HCT116 (cell line): ENCODE results near the gene HSD3B1. TPM values are rescaled to one million over a fixed set of nuclear protein-coding genes. Genes with fewer than 3 reads are reported as not detected.

Source experiments
- ATAC-seq: fragments of 200-7000 bp; cut with Tn5 transposase; 2 replicates; pipeline ENCODE4 v1.9.1; 2020; ENCODE audit warnings: mild to moderate bottlenecking, moderate library complexity
- BruUV-seq: library from RNA; stranded (reverse); fragments of 400-500 nt; replicated peaks from 2 replicates; lab custom pipeline; 2021; lab: Mats Ljungman, UMichigan
- CTCF ChIA-PET: fragments of 300-600 bp; sonication (Branson Sonifier 250); formaldehyde crosslinking; loops from one replicate; lab custom pipeline; 2021; ENCODE audit warnings: antibody characterized with exemption; lab: Charles Lee
- POLR2A ChIA-PET: fragments of 300-600, 350-600 bp; sonication (Branson Sonifier 250); formaldehyde crosslinking; loops from one replicate; lab custom pipeline; 2021; ENCODE audit warnings: antibody characterized with exemption; lab: Charles Lee
- RAD21 ChIA-PET, 2 experiments: fragments of 300-600 bp; sonication (Branson Sonifier 250); formaldehyde crosslinking; loops; one replicate each; lab custom pipeline; 2023; ENCODE audit warnings: low total read pairs in 2 of 2; ENCODE audit not compliant: uncharacterized antibody in 2 of 2, unreplicated experiment in 2 of 2, low non-redundant PET in 1 of 2; lab: Charles Lee
- DNase-seq: peaks from one replicate; pipeline ENCODE4 v3.0.0-alpha.2; 2010; ENCODE audit warnings: low read depth, low spot score
- H2AFZ ChIP-seq: fragments of 200-600 bp; shearing (Covaris generic), sonication (generic); 2 replicates; pipeline ENCODE4 v1.6.1; 2017; ENCODE audit warnings: low read depth, mixed run types, mixed read lengths, antibody characterized with exemption, low read length; ENCODE audit not compliant: poor library complexity, severe bottlenecking
- H3K27ac ChIP-seq: 2 replicates; pipeline ENCODE4 v1.5.1; 2012; ENCODE audit warnings: low read depth, low read length
- H3K27me3 ChIP-seq: fragments of 200-600 bp; sonication (generic); 2 replicates; pipeline ENCODE4 v1.6.1; 2016; ENCODE audit warnings: mixed run types, low read length, mixed read lengths; ENCODE audit not compliant: insufficient read depth
- H3K36me3 ChIP-seq, 2 experiments: fragments of 200-500 bp in 1 of 2; fragments of 200-600 bp in 1 of 2; sonication (Bioruptor generic) in 1 of 2; sonication (generic) in 1 of 2; 2 replicates each; pipeline versions ENCODE4 v1.5.1 to v1.6.1; 2014 to 2016; ENCODE audit warnings: low read length in 2 of 2, inconsistent platforms in 1 of 2, mixed read lengths in 1 of 2, mixed run types in 1 of 2; ENCODE audit not compliant: insufficient read depth in 2 of 2, control insufficient read depth in 1 of 2
- H3K4me1 ChIP-seq, 2 experiments: fragments of 200-600 bp in 1 of 2; sonication (generic) in 1 of 2; 2 replicates each; pipeline versions ENCODE4 v1.5.1 to v1.6.1; 2012 to 2017; ENCODE audit warnings: low read length in 2 of 2, inconsistent platforms in 1 of 2, mild to moderate bottlenecking in 1 of 2, mixed read lengths in 1 of 2, mixed run types in 1 of 2, moderate library complexity in 1 of 2; ENCODE audit not compliant: insufficient read depth in 2 of 2, control insufficient read depth in 1 of 2
- H3K4me2 ChIP-seq: fragments of 200-600 bp; sonication (generic); 2 replicates; pipeline ENCODE4 v1.6.1; 2017; ENCODE audit warnings: mixed run types, low read length, mixed read lengths
- H3K4me3 ChIP-seq, 2 experiments: fragments of 200-600 bp in 1 of 2; sonication (generic) in 1 of 2; replicated peaks in 1 of 2; 2 replicates each; pipeline ENCODE4 v1.5.1; 2011 to 2016; ENCODE audit warnings: low read length in 2 of 2, control low read depth in 1 of 2, low read depth in 1 of 2, mild to moderate bottlenecking in 1 of 2, mixed read lengths in 1 of 2, mixed run types in 1 of 2
- H3K79me2 ChIP-seq: fragments of 200-600 bp; sonication (generic); 2 replicates; pipeline ENCODE4 v1.6.1; 2017; ENCODE audit warnings: mild to moderate bottlenecking, mixed run types, low read length, moderate library complexity, mixed read lengths; ENCODE audit not compliant: insufficient read depth
- H3K9ac ChIP-seq: fragments of 200-600 bp; sonication (generic); 2 replicates; pipeline ENCODE4 v1.6.1; 2016; ENCODE audit warnings: low read length, mixed read lengths
- H3K9me2 ChIP-seq: fragments of 200-600 bp; sonication (generic), shearing (Covaris generic); 2 replicates; pipeline ENCODE4 v1.6.1; 2017; ENCODE audit warnings: mixed run types, mild to moderate bottlenecking, moderate library complexity; ENCODE audit not compliant: insufficient read depth
- H3K9me3 ChIP-seq, 2 experiments: fragments of 200-500 bp in 1 of 2; fragments of 200-600 bp in 1 of 2; sonication (Bioruptor generic) in 1 of 2; sonication (generic) in 1 of 2; 2 replicates each; pipeline ENCODE4 v1.6.1; 2014 to 2017; ENCODE audit warnings: low read length in 2 of 2, mixed read lengths in 2 of 2, inconsistent platforms in 1 of 2, low read depth in 1 of 2, mild to moderate bottlenecking in 1 of 2, mixed run types in 1 of 2, moderate library complexity in 1 of 2; ENCODE audit not compliant: control insufficient read depth in 1 of 2, insufficient read depth in 1 of 2
- H4K20me1 ChIP-seq: fragments of 200-600 bp; sonication (generic), shearing (Covaris generic); 2 replicates; pipeline ENCODE4 v1.6.1; 2017; ENCODE audit warnings: mixed run types, mild to moderate bottlenecking, moderate library complexity; ENCODE audit not compliant: insufficient read depth
- ATF3 ChIP-seq: IDR thresholded peaks from 2 replicates; pipeline ENCODE4 v1.6.1; 2012
- CBX3 ChIP-seq: IDR thresholded peaks from 2 replicates; pipeline ENCODE4 v1.6.1; 2012; ENCODE audit warnings: low read depth
- CEBPB ChIP-seq: IDR thresholded peaks from 2 replicates; pipeline ENCODE4 v1.6.1; 2012; ENCODE audit warnings: low read depth
- EGR1 ChIP-seq: IDR thresholded peaks from 2 replicates; pipeline ENCODE4 v1.6.1; 2012; ENCODE audit warnings: low read depth
- ELF1 ChIP-seq: IDR thresholded peaks from 2 replicates; pipeline ENCODE4 v1.6.1; 2012; ENCODE audit warnings: low read depth, borderline replicate concordance
- EZH2 ChIP-seq: fragments of 200-600 bp; sonication (generic); IDR thresholded peaks from 2 replicates; pipeline ENCODE4 v1.6.1; 2017; ENCODE audit warnings: antibody characterized with exemption, mixed run types
- EZH2phosphoT487 ChIP-seq: fragments of 200-600 bp; IDR thresholded peaks from 2 replicates; pipeline ENCODE4 v1.6.1; 2018; ENCODE audit warnings: antibody characterized with exemption, borderline replicate concordance
- FOSL1 ChIP-seq: IDR thresholded peaks from 2 replicates; pipeline ENCODE4 v1.6.1; 2012; ENCODE audit warnings: low read depth
- JUND ChIP-seq: IDR thresholded peaks from 2 replicates; pipeline ENCODE4 v1.6.1; 2012
- MAX ChIP-seq: IDR thresholded peaks from 2 replicates; pipeline ENCODE4 v1.6.1; 2012
- POLR2AphosphoS5 ChIP-seq: IDR thresholded peaks from 2 replicates; pipeline ENCODE4 v1.6.1; 2011; ENCODE audit warnings: mild to moderate bottlenecking, low read depth, low read length, moderate library complexity
- RAD21 ChIP-seq: IDR thresholded peaks from 2 replicates; pipeline ENCODE4 v1.6.1; 2012; ENCODE audit warnings: low read depth, mild to moderate bottlenecking
- SIN3A ChIP-seq: IDR thresholded peaks from 2 replicates; pipeline ENCODE4 v1.6.1; 2012; ENCODE audit warnings: low read depth
- SP1 ChIP-seq: IDR thresholded peaks from 2 replicates; pipeline ENCODE4 v1.6.1; 2012; ENCODE audit warnings: low read depth
- TCF7L2 ChIP-seq: IDR thresholded peaks from 2 replicates; pipeline ENCODE4 v1.7.0; 2011; ENCODE audit warnings: borderline replicate concordance, inconsistent platforms; ENCODE audit not compliant: insufficient read depth, insufficient read length; ENCODE audit errors: extremely low read depth
- YY1 ChIP-seq: IDR thresholded peaks from 2 replicates; pipeline ENCODE4 v1.6.1; 2011; ENCODE audit warnings: low read length, low read depth, moderate library complexity, mild to moderate bottlenecking; ENCODE audit not compliant: insufficient replicate concordance; ENCODE audit errors: extremely low read depth
- ZFX ChIP-seq: fragments of 450-650 bp; IDR thresholded peaks from 2 replicates; pipeline ENCODE4 v1.6.1; 2017
- intact Hi-C: fragments of 100-400 bp; cut with micrococcal nuclease; formaldehyde crosslinking; loops from 2 replicates; pipeline ENCODE4 v1.10.0; 2022
- total RNA-seq: library from RNA; stranded (reverse); gene quantifications from one replicate; pipeline ENCODE4 v1.2.1, GENCODE V29; 2021; ENCODE audit not compliant: unreplicated experiment
- TF ChIP-seq, protein P1 (sequence below), 3 experiments: fragments of 200-600 bp in 1 of 3; sonication (generic) in 1 of 3; IDR thresholded peaks in 2 of 3; conservative IDR thresholded peaks in 1 of 3; 2 replicates each; pipeline ENCODE4 v1.5.1; 2012 to 2017; ENCODE audit warnings: low read depth in 2 of 3, low read length in 2 of 3, antibody characterized with exemption in 1 of 3, borderline replicate concordance in 1 of 3, control low read depth in 1 of 3, mild to moderate bottlenecking in 1 of 3, mixed read lengths in 1 of 3, mixed run types in 1 of 3, moderate library complexity in 1 of 3; ENCODE audit not compliant: insufficient read depth in 1 of 3
- TF ChIP-seq, protein P2 (sequence below): IDR thresholded peaks from 2 replicates; pipeline ENCODE4 v1.6.1; 2012; ENCODE audit warnings: low read depth

Gene HSD3B1
- total RNA-seq, 1 experiment from 2014 or later, result not detected

DNA sequence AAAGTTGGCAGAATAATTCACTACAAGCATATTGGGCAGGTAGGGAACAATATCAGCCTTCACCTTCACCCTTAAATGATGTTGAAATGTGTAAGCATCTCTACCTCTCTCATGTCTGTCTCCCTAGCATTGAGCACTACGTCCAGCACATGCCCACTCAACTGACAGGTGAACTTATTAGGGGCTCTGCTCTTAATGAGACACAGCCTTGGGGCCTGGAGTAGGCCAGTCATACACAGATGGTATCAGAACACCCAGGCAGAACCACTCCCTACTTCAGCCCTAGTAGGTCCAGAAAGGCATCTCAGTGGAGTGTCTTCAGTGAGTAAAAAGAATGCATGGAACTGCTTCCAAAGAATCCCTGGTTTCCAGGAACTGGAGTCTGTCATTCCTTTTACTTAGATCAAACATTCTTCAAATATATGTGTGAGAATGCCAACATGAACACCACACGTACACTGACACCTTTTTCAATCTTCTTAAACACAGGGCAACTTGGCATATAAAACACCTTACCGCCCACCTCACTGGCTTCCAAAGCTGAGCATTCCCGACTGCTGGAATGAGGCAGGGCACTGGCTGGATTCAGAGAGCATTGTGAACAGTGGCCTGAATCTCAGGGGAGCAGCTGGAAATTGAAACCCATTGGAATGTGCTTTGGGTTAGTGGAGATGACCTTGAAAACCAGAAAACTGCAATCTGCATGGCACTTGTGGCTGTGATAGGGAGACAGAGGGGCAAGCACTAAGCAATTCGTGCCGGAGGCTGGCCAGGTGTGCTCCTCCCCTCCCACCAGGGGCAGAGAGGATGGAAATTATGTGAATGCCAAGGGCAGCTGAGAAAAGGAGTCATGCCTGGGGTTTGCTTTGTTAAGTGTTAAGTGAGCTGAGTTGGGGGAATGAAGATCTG, 24.2 kb upstream of the HSD3B1 start:
- Histone ChIP-seq H3K9ac (no peak overlapping the region), H2AFZ (no peak overlapping the region)
- no peak for DNase-seq
- no TSS peak for BruUV-seq
- TF ChIP-seq CEBPB, result no peak
- TF ChIP-seq SP1, result no peak
- TF ChIP-seq ATF3, result no peak
- TF ChIP-seq MAX, result no peak
- TF ChIP-seq, protein P1, sequence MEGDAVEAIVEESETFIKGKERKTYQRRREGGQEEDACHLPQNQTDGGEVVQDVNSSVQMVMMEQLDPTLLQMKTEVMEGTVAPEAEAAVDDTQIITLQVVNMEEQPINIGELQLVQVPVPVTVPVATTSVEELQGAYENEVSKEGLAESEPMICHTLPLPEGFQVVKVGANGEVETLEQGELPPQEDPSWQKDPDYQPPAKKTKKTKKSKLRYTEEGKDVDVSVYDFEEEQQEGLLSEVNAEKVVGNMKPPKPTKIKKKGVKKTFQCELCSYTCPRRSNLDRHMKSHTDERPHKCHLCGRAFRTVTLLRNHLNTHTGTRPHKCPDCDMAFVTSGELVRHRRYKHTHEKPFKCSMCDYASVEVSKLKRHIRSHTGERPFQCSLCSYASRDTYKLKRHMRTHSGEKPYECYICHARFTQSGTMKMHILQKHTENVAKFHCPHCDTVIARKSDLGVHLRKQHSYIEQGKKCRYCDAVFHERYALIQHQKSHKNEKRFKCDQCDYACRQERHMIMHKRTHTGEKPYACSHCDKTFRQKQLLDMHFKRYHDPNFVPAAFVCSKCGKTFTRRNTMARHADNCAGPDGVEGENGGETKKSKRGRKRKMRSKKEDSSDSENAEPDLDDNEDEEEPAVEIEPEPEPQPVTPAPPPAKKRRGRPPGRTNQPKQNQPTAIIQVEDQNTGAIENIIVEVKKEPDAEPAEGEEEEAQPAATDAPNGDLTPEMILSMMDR (IDR thresholded peaks at IDR 0.05 in 2 of 3, conservative IDR thresholded peaks at IDR 0.05 in 1 of 3; ENCODE audit: borderline replicate concordance in 1 of 3, insufficient read depth in 1 of 3, low read depth in 2 of 3, low read length in 2 of 3), result no peak
- no peak for TF ChIP-seq YY1
- no peak for TF ChIP-seq TCF7L2
- TF ChIP-seq SIN3A, result no peak
- no peak for TF ChIP-seq ELF1
- no peak for TF ChIP-seq RAD21
- TF ChIP-seq FOSL1, result no peak
- no peak for TF ChIP-seq EGR1
- TF ChIP-seq JUND, result no peak
- no peak for TF ChIP-seq EZH2
- TF ChIP-seq ZFX, result no peak
- TF ChIP-seq EZH2phosphoT487, result no peak
- TF ChIP-seq, protein P2, sequence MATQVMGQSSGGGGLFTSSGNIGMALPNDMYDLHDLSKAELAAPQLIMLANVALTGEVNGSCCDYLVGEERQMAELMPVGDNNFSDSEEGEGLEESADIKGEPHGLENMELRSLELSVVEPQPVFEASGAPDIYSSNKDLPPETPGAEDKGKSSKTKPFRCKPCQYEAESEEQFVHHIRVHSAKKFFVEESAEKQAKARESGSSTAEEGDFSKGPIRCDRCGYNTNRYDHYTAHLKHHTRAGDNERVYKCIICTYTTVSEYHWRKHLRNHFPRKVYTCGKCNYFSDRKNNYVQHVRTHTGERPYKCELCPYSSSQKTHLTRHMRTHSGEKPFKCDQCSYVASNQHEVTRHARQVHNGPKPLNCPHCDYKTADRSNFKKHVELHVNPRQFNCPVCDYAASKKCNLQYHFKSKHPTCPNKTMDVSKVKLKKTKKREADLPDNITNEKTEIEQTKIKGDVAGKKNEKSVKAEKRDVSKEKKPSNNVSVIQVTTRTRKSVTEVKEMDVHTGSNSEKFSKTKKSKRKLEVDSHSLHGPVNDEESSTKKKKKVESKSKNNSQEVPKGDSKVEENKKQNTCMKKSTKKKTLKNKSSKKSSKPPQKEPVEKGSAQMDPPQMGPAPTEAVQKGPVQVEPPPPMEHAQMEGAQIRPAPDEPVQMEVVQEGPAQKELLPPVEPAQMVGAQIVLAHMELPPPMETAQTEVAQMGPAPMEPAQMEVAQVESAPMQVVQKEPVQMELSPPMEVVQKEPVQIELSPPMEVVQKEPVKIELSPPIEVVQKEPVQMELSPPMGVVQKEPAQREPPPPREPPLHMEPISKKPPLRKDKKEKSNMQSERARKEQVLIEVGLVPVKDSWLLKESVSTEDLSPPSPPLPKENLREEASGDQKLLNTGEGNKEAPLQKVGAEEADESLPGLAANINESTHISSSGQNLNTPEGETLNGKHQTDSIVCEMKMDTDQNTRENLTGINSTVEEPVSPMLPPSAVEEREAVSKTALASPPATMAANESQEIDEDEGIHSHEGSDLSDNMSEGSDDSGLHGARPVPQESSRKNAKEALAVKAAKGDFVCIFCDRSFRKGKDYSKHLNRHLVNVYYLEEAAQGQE, result no peak
- no peak for TF ChIP-seq CBX3
- TF ChIP-seq POLR2AphosphoS5, result no peak
- TF ChIP-seq, all 23 proteins: peak for 0
- Histone ChIP-seq H3K27me3 (peaks cover 8% of the 10 kb centered on the region), H3K9me2 (no peaks in the 10 kb centered on the region), H3K9me3 (no peaks in the 10 kb centered on the region), H3K79me2 (no peaks in the 10 kb centered on the region), H3K4me2 (no peak overlapping the region), H3K4me3 (no peak overlapping the region), H3K4me1 (no peaks in the 10 kb centered on the region), H3K27ac (no peak overlapping the region), H3K36me3 (no peaks in the 10 kb centered on the region), H4K20me1 (no peaks in the 10 kb centered on the region)
- POLR2A ChIA-PET, result no interaction called here
- CTCF ChIA-PET, result no interaction called here
- RAD21 ChIA-PET, result no interaction called here
- intact Hi-C loops, result no loop called here
- no peak for ATAC-seq
